Fibroblast of the aortic adventitia (primary cell): ENCODE measurements around the gene DENND11. TPM values are rescaled to one million over a fixed set of nuclear protein-coding genes. Genes with fewer than 3 reads are reported as not detected.

Experiments
- DNase-seq: peaks from one replicate; pipeline ENCODE4 v3.0.0-alpha.2; 2010; ENCODE audit warnings: low read depth
- H3K4me3 ChIP-seq: 2 replicates; pipeline ENCODE4 v1.5.1; 2011; ENCODE audit warnings: low read depth, mild to moderate bottlenecking, control low read depth, low read length, moderate library complexity
- total RNA-seq: library from RNA; depleted of rRNA; stranded (reverse); fragments of >200 nt; gene quantifications from 2 replicates; pipeline ENCODE4 v1.2.3, GENCODE V29; 2012; ENCODE audit warnings: low replicate concordance
- TF ChIP-seq, protein P1 (sequence below): IDR thresholded peaks from 2 replicates; pipeline ENCODE4 v1.5.1; 2011; ENCODE audit warnings: mild to moderate bottlenecking, low read length, control low read depth, inconsistent platforms; ENCODE audit not compliant: insufficient read depth

DENND11 gene
- total RNA-seq, 1 donor, result 7.6 TPM

DNA sequence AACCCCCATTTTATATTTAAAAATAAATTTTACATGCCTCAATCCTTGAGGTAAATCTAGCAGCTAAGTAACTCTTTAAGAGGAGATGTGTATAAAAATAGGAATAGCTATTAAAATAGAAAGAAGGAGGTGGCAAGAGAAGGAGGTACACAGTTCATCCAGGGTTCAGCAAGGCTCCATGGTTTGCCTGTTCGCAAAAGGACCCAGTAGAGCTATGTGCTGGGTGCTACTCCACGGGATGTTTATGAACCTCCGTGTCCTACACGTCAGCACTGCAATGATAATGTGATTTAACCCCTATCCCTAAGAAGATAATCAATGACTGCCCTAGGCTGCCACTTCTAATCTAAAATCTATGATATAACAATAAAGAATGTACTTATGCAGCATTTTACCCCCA lies 926 bp upstream of the DENND11 start:
- DNase-seq, result no peak
- no peak overlapping the region for H3K4me3 ChIP-seq
- TF ChIP-seq, protein P1, sequence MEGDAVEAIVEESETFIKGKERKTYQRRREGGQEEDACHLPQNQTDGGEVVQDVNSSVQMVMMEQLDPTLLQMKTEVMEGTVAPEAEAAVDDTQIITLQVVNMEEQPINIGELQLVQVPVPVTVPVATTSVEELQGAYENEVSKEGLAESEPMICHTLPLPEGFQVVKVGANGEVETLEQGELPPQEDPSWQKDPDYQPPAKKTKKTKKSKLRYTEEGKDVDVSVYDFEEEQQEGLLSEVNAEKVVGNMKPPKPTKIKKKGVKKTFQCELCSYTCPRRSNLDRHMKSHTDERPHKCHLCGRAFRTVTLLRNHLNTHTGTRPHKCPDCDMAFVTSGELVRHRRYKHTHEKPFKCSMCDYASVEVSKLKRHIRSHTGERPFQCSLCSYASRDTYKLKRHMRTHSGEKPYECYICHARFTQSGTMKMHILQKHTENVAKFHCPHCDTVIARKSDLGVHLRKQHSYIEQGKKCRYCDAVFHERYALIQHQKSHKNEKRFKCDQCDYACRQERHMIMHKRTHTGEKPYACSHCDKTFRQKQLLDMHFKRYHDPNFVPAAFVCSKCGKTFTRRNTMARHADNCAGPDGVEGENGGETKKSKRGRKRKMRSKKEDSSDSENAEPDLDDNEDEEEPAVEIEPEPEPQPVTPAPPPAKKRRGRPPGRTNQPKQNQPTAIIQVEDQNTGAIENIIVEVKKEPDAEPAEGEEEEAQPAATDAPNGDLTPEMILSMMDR, result no peak

DNA sequence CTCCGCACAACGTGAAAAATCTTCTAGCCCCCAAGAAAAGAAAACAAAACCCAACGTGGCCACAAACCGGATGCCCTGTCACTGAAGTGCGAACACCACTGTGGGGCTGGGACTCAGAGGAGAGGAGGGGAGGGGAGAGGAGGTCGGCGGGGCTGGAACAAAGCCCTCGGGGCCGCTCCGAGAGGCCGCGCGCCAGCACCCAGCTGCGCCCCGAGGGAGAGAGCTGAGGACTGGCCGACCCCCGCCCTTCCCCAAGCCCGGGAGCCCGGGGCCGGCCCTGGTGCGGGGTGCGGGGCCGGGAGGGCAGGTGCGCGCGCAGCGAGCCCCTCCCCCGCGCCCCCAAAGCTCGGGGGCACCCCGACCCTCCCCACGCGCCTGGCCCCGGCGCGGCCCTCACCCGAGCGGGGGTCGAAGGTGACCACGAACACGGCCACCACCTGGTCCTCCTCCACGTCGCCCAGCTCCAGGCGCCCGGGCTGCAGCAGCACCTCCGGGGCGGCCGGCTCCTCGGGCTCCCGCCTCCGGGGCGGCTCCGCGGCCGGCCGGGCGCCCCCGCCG lies 398 bp downstream of the DENND11 start:
- peak overlapping the region; percentile 83 for H3K4me3 ChIP-seq
- DNase-seq, result no peak
- TF ChIP-seq, protein P1, result no peak

DNA sequence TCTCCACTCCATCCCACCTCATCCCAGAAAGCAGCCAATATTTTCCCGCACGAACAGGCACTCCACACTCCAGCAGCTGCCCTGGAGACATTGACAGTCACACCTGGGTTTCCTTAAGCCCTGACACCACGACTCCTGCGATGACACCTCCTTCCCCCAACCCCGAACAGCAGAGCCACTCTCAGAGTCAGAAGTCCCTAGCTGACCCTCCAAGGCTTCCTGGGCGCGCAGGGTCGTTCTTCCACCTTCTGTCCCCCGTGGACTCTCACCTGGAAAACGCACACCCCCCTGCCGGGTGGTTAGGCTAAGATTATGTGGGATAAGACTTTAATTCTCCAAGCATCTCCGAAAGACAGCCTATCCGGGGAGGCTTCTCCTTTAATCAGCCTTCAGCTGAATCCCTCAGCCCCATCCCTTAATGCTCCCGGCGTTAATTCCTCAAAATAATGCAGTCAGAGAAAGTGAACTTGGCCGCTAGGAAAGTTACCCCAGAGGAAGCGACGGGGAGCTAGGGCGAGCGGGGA lies 1.1 kb downstream of the DENND11 start:
- DNase-seq, result no peak
- H3K4me3 ChIP-seq, result peak overlapping the region; percentile 83

DNA sequence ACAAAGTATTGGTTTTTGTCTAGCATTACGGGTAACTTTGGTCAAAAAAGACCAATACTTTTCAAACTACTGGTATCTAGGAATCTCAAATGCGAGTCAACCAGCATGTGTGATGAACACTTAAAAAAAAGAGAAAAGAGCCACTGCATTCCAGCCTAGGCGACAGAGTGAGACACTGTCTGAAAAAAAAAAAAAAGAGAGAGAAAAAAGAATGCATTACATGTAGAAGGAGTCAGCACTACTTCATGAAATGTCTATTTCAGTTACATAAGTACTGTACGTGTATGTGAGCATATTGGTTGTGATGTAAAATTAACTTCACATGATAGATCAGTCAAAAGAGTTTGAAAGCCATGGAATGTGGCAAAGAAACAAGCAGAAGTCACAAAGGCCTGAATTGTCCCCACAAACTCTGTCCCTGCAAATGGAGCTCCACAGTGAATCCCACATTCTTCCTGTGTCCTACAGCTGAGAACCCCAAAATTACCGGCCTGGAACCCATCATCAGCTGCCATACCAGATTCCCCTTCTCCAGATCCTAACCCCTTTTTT lies 1.6 kb downstream of the DENND11 start:
- peak overlapping the region; percentile 83 for H3K4me3 ChIP-seq
- no peak for DNase-seq
- TF ChIP-seq, protein P1, result no peak

More for the DNA sequence above, 1.1 kb downstream of the DENND11 start:
- TF ChIP-seq, protein P1, result no peak

DNA sequence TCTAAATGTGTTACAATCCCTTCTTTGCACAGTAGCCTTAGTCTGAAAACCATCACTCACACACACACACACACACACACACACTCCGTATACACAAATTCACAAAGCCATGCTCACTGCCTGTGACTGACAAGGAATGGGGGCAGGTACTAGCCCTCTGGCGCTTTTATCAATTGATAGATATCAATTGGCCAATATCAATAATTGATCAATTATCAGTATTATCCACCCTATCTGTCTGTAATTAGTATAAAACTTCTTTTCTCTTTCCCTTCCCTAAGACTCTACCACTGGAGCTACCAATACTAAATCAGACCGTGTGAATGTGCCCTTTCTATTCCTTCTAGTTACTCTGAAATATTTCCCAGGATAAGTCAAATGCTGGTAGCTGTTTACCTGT lies 2.1 kb downstream of the DENND11 start:
- H3K4me3 ChIP-seq, result no peak overlapping the region
- TF ChIP-seq, protein P1, result no peak
- DNase-seq, result no peak

DNA sequence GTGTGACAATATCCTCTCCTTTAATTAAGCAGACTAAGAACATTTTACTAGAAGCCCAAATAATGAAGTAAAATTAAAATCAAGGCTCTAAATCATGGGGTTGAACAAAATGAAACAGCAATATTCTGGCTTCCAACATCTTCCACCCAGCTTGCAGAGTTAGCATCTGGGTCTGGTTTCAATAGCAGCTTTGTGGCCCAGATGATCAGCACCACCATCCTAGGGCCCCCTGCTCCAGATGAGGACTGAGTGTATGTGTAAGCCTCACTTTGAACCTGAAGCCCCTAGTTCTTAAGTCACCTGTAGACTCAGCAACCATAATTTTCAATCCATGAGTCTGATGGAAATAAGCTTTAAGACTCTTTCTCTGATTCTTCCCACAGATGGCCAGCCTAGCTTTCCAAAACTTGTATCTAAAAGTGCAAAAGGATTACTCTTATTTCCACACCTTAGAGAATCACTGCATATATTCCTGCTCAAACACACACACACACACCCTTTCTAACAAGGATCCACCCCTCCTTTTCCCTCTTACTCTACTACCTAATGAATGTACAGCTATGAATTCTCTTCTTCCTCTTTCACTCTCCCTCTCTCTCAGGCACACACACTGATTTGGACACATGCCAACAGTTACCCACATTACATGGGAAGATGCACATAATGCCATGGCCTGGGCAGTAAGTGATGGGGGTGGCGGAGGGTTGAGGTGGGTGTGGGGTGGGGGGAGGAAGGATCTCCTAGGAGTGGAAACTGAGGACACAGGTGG lies 3.5 kb downstream of the DENND11 start:
- no peak for DNase-seq
- TF ChIP-seq, protein P1, result no peak
- H3K4me3 ChIP-seq, result no peak overlapping the region
